Sigmoid colon (tissue), 4 donors: ENCODE results near the gene MARCKS.

ENCODE experiments used
- POLR2A ChIP-seq, 2 donors: fragments of 450-650 bp; IDR thresholded peaks; one replicate each; pipeline ENCODE4 v1.6.1; 2016; ENCODE audit warnings: antibody characterized with exemption in 2 of 2, mild to moderate bottlenecking in 2 of 2, moderate library complexity in 2 of 2
- POLR2AphosphoS5 ChIP-seq, 4 donors: sonication (generic); formaldehyde crosslinking; IDR thresholded peaks; one replicate each; pipeline ENCODE4 v1.6.1; 2017; ENCODE audit warnings: antibody characterized with exemption in 4 of 4
- TF ChIP-seq, protein P1 (sequence below), 4 experiments: fragments of 450-650 bp in 3 of 4; fragments of 200-600 bp in 1 of 4; IDR thresholded peaks; one replicate each; pipeline ENCODE4 v1.5.1; 2016 to 2019; ENCODE audit warnings: antibody characterized with exemption in 4 of 4, mild to moderate bottlenecking in 3 of 4, moderate library complexity in 2 of 4

DNA sequence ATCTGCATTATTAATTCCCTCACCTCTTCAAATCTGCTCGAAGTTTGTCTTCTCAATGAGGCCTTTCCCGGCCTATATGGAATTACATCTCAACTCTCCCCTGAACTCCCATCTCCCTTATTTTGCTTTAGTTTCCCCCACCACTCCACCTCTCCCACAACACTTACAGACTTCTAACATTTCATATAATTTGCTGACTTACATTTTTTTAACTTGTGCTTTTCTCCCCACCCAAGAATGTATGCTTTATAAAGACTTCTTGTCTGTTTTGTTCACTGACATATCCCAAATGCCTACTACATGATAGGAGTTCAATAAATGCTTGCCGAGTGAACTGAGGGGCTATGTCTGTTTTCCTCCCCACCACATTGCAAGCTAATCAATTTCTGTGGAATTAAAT, 3.9 kb upstream of the MARCKS start:
- TF ChIP-seq, protein P1, sequence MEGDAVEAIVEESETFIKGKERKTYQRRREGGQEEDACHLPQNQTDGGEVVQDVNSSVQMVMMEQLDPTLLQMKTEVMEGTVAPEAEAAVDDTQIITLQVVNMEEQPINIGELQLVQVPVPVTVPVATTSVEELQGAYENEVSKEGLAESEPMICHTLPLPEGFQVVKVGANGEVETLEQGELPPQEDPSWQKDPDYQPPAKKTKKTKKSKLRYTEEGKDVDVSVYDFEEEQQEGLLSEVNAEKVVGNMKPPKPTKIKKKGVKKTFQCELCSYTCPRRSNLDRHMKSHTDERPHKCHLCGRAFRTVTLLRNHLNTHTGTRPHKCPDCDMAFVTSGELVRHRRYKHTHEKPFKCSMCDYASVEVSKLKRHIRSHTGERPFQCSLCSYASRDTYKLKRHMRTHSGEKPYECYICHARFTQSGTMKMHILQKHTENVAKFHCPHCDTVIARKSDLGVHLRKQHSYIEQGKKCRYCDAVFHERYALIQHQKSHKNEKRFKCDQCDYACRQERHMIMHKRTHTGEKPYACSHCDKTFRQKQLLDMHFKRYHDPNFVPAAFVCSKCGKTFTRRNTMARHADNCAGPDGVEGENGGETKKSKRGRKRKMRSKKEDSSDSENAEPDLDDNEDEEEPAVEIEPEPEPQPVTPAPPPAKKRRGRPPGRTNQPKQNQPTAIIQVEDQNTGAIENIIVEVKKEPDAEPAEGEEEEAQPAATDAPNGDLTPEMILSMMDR (IDR thresholded peaks at IDR 0.05) = no peak
- TF ChIP-seq POLR2AphosphoS5 (IDR thresholded peaks at IDR 0.05) (no peak), POLR2A (IDR thresholded peaks at IDR 0.05) (no peak)
